GM10248 (cell line): ENCODE data around the gene RFPL2.
"Not testable (repeated sequence)": the region's sequence is repeated elsewhere in the genome, so short reads cannot be mapped to it uniquely, and the experiment has no call there.

Experiments
- CTCF ChIA-PET: fragments of 300-600 bp; sonication (Branson Sonifier 250); formaldehyde crosslinking; extraction: SDS; loops from one replicate; lab custom pipeline; 2021; ENCODE audit warnings: antibody characterized with exemption; lab: Yijun Ruan, JAX
- POLR2A ChIA-PET: fragments of 350-650 bp; sonication (Branson Sonifier 250); formaldehyde crosslinking; extraction: SDS; loops from one replicate; lab custom pipeline; 2020; ENCODE audit warnings: antibody characterized with exemption; lab: Yijun Ruan, JAX
- DNase-seq: peaks from one replicate; pipeline ENCODE4 v3.0.0; 2012; ENCODE audit errors: extremely low spot score
- CTCF ChIP-seq: IDR thresholded peaks from 2 replicates; pipeline ENCODE4 v1.5.1; 2012; ENCODE audit warnings: mild to moderate bottlenecking, low read depth; ENCODE audit errors: extremely low read depth, missing control alignments, control extremely low read depth

RFPL2 gene

DNA sequence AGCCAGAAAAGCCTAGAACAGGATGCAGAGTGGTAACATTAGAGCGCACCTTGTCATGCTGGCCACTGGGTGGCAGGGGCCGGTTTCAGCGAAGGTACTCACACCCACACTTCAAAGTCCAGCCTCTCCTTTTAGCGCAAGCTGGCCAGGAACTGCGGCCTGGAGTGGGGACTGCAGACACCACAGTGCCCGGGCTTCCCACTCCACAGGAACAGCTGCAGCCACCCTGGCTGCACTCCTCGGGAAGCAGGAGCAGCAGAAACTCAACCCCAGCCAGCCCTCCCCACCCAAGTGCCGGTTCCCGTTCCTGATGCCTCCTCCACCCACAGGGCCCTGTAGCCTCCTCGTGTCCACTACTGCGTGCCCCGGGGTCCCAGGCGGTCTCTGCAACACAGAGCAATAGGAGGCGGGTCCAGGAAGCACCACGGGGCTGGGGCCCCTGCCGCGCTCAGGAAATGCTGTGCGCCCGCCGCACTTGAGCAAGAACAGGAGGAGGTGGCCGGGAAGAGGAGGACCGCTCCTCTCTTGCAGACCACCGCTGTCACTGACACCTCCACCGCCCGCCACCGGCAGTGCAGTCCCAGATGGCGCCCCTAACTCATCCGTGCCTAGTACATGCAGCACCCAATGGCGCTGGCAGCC is 2.2 kb downstream of the RFPL2 start:
- TF ChIP-seq CTCF, result peak; percentile 27
- peak; percentile 35 for DNase-seq
- CTCF ChIA-PET, result interaction anchor here (1.0 kb wide), 1 partner anchor 594 kb away, joined by 3 read pairs; no protein-coding TSS in a partner anchor
- POLR2A ChIA-PET, result no interaction called here

GRCh38 chr22:32202161-32202538 is 2.7 kb downstream of the RFPL2 start:
- POLR2A ChIA-PET, result no interaction called here
- DNase-seq, result no peak
- CTCF ChIA-PET, result interaction anchor here (1.0 kb wide), 1 partner anchor 595 kb away, joined by 3 read pairs; no protein-coding TSS in a partner anchor
- TF ChIP-seq CTCF, result no peak

DNA sequence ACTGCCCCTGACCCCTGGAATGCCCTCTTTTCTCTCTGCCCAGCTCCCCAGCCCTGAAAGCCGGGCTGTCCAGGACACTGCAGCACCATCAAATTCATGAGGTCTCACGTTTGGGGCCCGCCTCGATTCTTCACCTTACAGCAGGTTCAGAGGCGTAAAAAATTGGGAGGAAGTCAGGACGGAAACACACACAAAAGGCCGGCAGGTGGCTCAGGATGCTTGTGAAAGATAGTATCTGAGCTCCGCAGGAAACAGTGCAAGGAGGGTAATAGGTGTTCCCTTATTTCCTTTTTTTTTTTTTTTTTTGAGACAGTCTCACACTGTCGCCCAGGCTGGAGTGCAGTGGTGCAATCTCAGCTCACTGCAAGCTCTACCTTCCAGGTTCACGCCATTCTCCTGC is 4.1 kb downstream of the RFPL2 start:
- no peak for TF ChIP-seq CTCF
- no peak for DNase-seq
- POLR2A ChIA-PET, result no interaction called here
- CTCF ChIA-PET, result interaction anchor here (0.6 kb wide), 1 partner anchor 828 kb away, joined by 3 read pairs; no protein-coding TSS in a partner anchor

DNA sequence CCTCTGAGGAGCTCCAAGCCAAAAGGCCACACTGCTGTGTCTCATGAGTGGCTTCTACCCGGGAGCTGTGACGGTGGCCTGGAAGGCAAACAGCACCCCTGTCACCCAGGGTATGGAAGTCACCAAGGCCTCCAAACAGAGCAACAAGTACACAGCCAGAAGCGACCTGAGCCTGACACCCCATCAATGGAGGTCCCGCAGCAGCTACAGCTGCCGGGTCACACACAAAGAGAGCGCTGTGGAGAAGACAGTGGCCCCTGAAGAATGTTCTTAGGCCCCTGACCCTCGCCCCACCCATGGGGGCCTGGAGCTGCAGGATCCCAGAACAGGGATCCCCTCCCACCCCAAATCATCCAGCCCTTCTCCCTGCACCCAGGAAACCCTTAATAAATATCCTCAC is 4.9 kb downstream of the RFPL2 start:
- no peak for TF ChIP-seq CTCF
- ChIA-PET POLR2A (no interaction called here), CTCF (no interaction called here)
- no peak for DNase-seq

- ChIA-PET CTCF (interaction anchor here (0.8 to 1.5 kb wide), 2 partner anchors 8 to 229 kb away, joined by 3 read pairs; no protein-coding TSS in a partner anchor), POLR2A (no interaction called here)
- no peak for TF ChIP-seq CTCF
- DNase-seq, result no peak
Observed at GRCh38 chr22:32199341-32199740, 5.5 kb downstream of the RFPL2 start.

DNA sequence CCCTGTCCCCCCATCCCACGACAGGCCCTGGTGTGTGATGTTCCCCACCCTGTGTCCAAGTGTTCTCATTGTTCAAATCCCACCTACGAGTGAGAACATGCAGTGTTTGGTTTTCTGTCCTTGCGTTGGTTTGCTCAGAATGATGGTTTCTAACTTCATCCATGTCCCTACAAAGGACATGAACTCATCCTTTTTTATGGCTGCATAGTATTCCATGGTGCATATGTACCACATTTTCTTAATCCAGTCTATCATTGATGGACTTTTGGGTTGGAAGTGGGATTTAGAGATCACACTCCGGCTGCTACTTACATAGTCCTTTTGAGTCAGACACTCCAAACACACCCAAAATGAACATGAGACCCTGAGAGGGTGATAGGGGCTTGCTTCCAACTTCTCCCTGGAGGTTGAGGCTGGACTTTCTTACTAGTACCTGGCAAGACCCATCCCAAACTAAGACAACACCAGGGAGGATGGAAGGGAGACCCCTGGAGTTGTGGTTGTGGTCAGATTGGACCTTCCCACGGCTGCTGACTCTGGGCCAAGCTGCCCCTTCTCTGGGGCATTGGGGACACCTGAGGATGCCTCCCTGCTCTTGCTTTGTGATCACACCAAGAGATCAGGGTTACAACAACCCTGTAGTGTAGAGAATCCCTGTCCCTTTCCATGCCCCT is 7.2 kb downstream of the RFPL2 start:
- CTCF ChIA-PET, result interaction anchor here (0.8 to 1.5 kb wide), 2 partner anchors 18 to 228 kb away, joined by 3 read pairs; no protein-coding TSS in a partner anchor
- POLR2A ChIA-PET, DNase-seq: not testable (repeated sequence)

DNA sequence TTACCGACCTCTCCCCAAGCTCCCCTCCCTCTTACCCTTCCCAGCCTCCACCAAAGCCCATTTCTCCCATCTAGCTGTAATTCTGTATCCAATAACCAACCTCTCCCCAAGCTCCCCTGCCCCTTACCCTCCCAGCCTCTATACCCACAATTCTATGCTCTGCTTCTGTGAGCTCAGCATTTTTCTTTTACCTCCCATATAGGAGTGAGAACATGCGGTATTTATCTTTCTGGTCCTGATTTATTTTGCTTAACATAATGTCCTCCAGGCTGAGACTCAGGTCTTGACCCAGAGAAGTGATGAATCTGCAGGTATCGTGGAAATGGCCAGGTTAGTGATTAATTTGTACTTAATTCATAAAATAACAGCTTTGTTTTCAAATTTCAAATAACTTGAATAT is 9.0 kb downstream of the RFPL2 start:
- POLR2A ChIA-PET, CTCF ChIA-PET, DNase-seq: not testable (repeated sequence)

- CTCF ChIA-PET, DNase-seq, POLR2A ChIA-PET: not testable (repeated sequence)
Observed at GRCh38 chr22:32193346-32193745, 11.5 kb downstream of the RFPL2 start.

GRCh38 chr22:32191021-32191420 is 13.9 kb downstream of the RFPL2 start:
- POLR2A ChIA-PET, CTCF ChIA-PET, DNase-seq: not testable (repeated sequence)
